HepG2 (cell line): Measurements from ENCODE around the gene HTD2. TPM values are rescaled to one million over a fixed set of nuclear protein-coding genes. Genes with fewer than 3 reads are reported as not detected.

Experiments used
- ATM ChIP-seq: fragments of 450-650 bp; IDR thresholded peaks from 2 replicates; pipeline ENCODE4 v1.7.1; 2017; ENCODE audit warnings: mild to moderate bottlenecking, borderline replicate concordance
- BRD4 ChIP-seq: sonication (generic); formaldehyde crosslinking; IDR thresholded peaks from 2 replicates; pipeline ENCODE4 v1.4.0; 2020; ENCODE audit warnings: missing genetic modification reagents
- PRDM15 ChIP-seq: sonication (generic); formaldehyde crosslinking; IDR thresholded peaks from 2 replicates; pipeline ENCODE4 v1.4.0; 2020; ENCODE audit warnings: missing genetic modification reagents
- RBFOX2 ChIP-seq: fragments of 200-400 bp; formaldehyde crosslinking; IDR thresholded peaks from 2 replicates; pipeline ENCODE4 v1.6.1; 2017; ENCODE audit warnings: low read depth, mild to moderate bottlenecking, low read length
- REPIN1 ChIP-seq: sonication (generic); formaldehyde crosslinking; IDR thresholded peaks from 2 replicates; pipeline ENCODE4 v1.8.0; 2022; ENCODE audit warnings: missing genetic modification reagents, low read depth, mild to moderate bottlenecking, borderline replicate concordance
- SP140L ChIP-seq: sonication (generic); formaldehyde crosslinking; IDR thresholded peaks from 2 replicates; pipeline ENCODE4 v1.4.0; 2020; ENCODE audit warnings: missing genetic modification reagents, borderline replicate concordance
- ZBTB42 ChIP-seq: sonication (generic); formaldehyde crosslinking; IDR thresholded peaks from 2 replicates; pipeline ENCODE4 v1.5.0; 2020; ENCODE audit warnings: mild to moderate bottlenecking, missing genetic modification reagents
- ZNF788 ChIP-seq: sonication (generic); formaldehyde crosslinking; IDR thresholded peaks from 2 replicates; pipeline ENCODE4 v1.5.0; 2020; ENCODE audit warnings: mild to moderate bottlenecking, missing genetic modification reagents, borderline replicate concordance
- polyA plus RNA-seq, 8 experiments: library from polyadenylated mRNA; depleted of rRNA in 3 of 8; stranded (reverse) in 7 of 8; unstranded in 1 of 8; fragments of >200 nt; fragmentation: Illumina TruSeq in 4 of 8; extraction: Trizol in 4 of 8; gene quantifications; 2 replicates each; pipeline versions ENCODE4 v1.2.1 to v1.2.3, GENCODE V29; 2011 to 2016; ENCODE audit warnings: low read depth in 4 of 8, missing spikeins in 1 of 8, mixed read lengths in 1 of 8; ENCODE audit not compliant: insufficient read depth in 1 of 8
- total RNA-seq, 5 experiments: library from RNA; depleted of rRNA; stranded (reverse); fragments of >200 nt; fragmentation: Illumina TruSeq; extraction: Trizol; gene quantifications; 2 replicates each; pipeline ENCODE4 v1.2.3, GENCODE V29; 2016; ENCODE audit warnings: low read depth in 1 of 5
- TF ChIP-seq, protein P1 (sequence below): sonication (generic); formaldehyde crosslinking; IDR thresholded peaks from 2 replicates; pipeline ENCODE4 v1.8.0; 2022; ENCODE audit warnings: mild to moderate bottlenecking, missing genetic modification reagents, borderline replicate concordance
- TF ChIP-seq, protein P2 (sequence below): sonication (generic); formaldehyde crosslinking; conservative IDR thresholded peaks from 2 replicates; pipeline ENCODE4 v1.8.0; 2022; ENCODE audit warnings: missing genetic modification reagents
- TF ChIP-seq, protein P3 (sequence below): sonication (generic); formaldehyde crosslinking; IDR thresholded peaks from 2 replicates; pipeline ENCODE4 v1.5.0; 2020; ENCODE audit warnings: missing genetic modification reagents
- TF ChIP-seq, protein P4 (sequence below): sonication (generic); formaldehyde crosslinking; conservative IDR thresholded peaks from 2 replicates; pipeline ENCODE4 v1.4.0; 2020; ENCODE audit warnings: missing genetic modification reagents

HTD2 gene
- total and polyA plus RNA-seq, 2 of the 13 experiments (the other 11 are each of a cell fraction or from before 2014, with no cell fraction given): 8.6 to 13.7 TPM

GRCh38 chr3:58305882-58306711 is at the start of gene HTD2, which contains the start of gene RPP14 (continued):
- TF ChIP-seq, protein P1, sequence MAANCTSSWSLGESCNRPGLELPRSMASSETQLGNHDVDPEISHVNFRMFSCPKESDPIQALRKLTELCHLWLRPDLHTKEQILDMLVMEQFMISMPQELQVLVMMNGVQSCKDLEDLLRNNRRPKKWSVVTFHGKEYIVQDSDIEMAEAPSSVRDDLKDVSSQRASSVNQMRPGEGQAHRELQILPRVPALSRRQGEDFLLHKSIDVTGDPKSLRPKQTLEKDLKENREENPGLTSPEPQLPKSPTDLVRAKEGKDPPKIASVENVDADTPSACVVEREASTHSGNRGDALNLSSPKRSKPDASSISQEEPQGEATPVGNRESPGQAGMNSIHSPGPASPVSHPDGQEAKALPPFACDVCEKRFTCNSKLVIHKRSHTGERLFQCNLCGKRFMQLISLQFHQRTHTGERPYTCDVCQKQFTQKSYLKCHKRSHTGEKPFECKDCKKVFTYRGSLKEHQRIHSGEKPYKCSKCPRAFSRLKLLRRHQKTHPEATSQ (CRISPR knock-in tag): peak; percentile 90; the same call in 1 of the 2 replicates
- TF ChIP-seq, protein P2, sequence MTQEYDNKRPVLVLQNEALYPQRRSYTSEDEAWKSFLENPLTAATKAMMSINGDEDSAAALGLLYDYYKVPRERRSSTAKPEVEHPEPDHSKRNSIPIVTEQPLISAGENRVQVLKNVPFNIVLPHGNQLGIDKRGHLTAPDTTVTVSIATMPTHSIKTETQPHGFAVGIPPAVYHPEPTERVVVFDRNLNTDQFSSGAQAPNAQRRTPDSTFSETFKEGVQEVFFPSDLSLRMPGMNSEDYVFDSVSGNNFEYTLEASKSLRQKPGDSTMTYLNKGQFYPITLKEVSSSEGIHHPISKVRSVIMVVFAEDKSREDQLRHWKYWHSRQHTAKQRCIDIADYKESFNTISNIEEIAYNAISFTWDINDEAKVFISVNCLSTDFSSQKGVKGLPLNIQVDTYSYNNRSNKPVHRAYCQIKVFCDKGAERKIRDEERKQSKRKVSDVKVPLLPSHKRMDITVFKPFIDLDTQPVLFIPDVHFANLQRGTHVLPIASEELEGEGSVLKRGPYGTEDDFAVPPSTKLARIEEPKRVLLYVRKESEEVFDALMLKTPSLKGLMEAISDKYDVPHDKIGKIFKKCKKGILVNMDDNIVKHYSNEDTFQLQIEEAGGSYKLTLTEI: no peak
- TF ChIP-seq ATM (no peak), RBFOX2 (peak; percentile 95), BRD4 (peak; percentile 54; the same call in 1 of the 2 replicates), SP140L (CRISPR knock-in tag) (peak; percentile 91; the same call in 1 of the 2 replicates), ZNF788 (CRISPR knock-in tag) (peak; percentile 96; the same call in 1 of the 2 replicates), ZBTB42 (CRISPR knock-in tag) (peak; percentile 85; the same call in 1 of the 2 replicates), PRDM15 (CRISPR knock-in tag) (0 out of 2 replicates have a peak, but pooled peaks have one; percentile 24), REPIN1 (CRISPR knock-in tag) (peak; percentile 87)
- TF ChIP-seq, protein P3, sequence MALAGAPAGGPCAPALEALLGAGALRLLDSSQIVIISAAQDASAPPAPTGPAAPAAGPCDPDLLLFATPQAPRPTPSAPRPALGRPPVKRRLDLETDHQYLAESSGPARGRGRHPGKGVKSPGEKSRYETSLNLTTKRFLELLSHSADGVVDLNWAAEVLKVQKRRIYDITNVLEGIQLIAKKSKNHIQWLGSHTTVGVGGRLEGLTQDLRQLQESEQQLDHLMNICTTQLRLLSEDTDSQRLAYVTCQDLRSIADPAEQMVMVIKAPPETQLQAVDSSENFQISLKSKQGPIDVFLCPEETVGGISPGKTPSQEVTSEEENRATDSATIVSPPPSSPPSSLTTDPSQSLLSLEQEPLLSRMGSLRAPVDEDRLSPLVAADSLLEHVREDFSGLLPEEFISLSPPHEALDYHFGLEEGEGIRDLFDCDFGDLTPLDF (CRISPR knock-in tag): peak; percentile 87
- TF ChIP-seq, protein P4, sequence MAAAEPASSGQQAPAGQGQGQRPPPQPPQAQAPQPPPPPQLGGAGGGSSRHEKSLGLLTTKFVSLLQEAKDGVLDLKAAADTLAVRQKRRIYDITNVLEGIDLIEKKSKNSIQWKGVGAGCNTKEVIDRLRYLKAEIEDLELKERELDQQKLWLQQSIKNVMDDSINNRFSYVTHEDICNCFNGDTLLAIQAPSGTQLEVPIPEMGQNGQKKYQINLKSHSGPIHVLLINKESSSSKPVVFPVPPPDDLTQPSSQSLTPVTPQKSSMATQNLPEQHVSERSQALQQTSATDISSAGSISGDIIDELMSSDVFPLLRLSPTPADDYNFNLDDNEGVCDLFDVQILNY: peak; percentile 92
